HG03575 (cell line): ENCODE data around the gene GLIS1.

Experiments
- ATAC-seq: cut with Tn5 transposase; IDR thresholded peaks from one replicate; pipeline ENCODE4 v1.9.1; 2021; ENCODE audit not compliant: unreplicated experiment, insufficient number of reproducible peaks, low FRiP score; ENCODE audit errors: extremely low read depth

GLIS1 gene

GRCh38 chr1:53644909-53645689 is 93.9 kb downstream of the GLIS1 start:
- ATAC-seq = no peak

GRCh38 chr1:53644496-53644895 is 94.5 kb downstream of the GLIS1 start:
- ATAC-seq = no peak

- ATAC-seq = no peak
These were observed 95.0 kb downstream of the GLIS1 start for GRCh38 chr1:53643881-53644390.

- ATAC-seq = no peak
These were observed 95.7 kb downstream of the GLIS1 start for GRCh38 chr1:53643041-53643880.

GRCh38 chr1:53642607-53643006 is 96.4 kb downstream of the GLIS1 start:
- ATAC-seq = no peak

GRCh38 chr1:53642215-53642555 is 96.8 kb downstream of the GLIS1 start:
- ATAC-seq = no peak

GRCh38 chr1:53641481-53642214 is 97.3 kb downstream of the GLIS1 start:
- ATAC-seq = no peak

GRCh38 chr1:53640701-53641075 is 98.3 kb downstream of the GLIS1 start:
- no peak for ATAC-seq

GRCh38 chr1:53639996-53640700 is 98.8 kb downstream of the GLIS1 start:
- ATAC-seq = no peak

GRCh38 chr1:53639251-53639763 is 99.7 kb downstream of the GLIS1 start:
- no peak for ATAC-seq

- no peak for ATAC-seq
These were observed 100.5 kb downstream of the GLIS1 start for GRCh38 chr1:53638360-53639035.

- ATAC-seq = no peak
These were observed 101.2 kb downstream of the GLIS1 start for GRCh38 chr1:53637511-53638359.

- ATAC-seq = no peak
These were observed 102.3 kb downstream of the GLIS1 start for GRCh38 chr1:53636621-53637171.

- ATAC-seq = no peak
These were observed 104.4 kb downstream of the GLIS1 start for GRCh38 chr1:53634571-53634979.

GRCh38 chr1:53633073-53633704 is 105.8 kb downstream of the GLIS1 start:
- no peak for ATAC-seq

GRCh38 chr1:53631622-53632310 is 107.2 kb downstream of the GLIS1 start:
- ATAC-seq = no peak
